ENCODE measurements around the gene IYD. TPM values are rescaled to one million over a fixed set of nuclear protein-coding genes. Genes with fewer than 3 reads are reported as not detected.

Gene IYD
- total and polyA plus RNA-seq, 9 donors = not detected

GRCh38 chr6:150352321-150353296 is 16.2 kb upstream of the IYD start:
- WGBS, 3 donors = 48 to 85% (median 62%) methylated on average over 5 of the region's 5 CpGs
- Histone ChIP-seq H3K27ac (no peak overlapping the region), H3K4me1 (ENCODE audit: insufficient read depth) (peaks cover 8% of the 10 kb centered on the region), H3K4me3 (no peak overlapping the region), H3K36me3 (no peaks in the 10 kb centered on the region), H3K9me3 (no peaks in the 10 kb centered on the region), H3K27me3 (no peaks in the 10 kb centered on the region)
- intact Hi-C loops (cut with DNase I) = no loop called here
- DNase-seq = no peak
- TF ChIP-seq CTCF (IDR thresholded peaks at IDR 0.05) = no peak

GRCh38 chr6:150353445-150353844 is 15.4 kb upstream of the IYD start:
- Histone ChIP-seq H3K4me1 (ENCODE audit: insufficient read depth) (peaks cover 8% of the 10 kb centered on the region), H3K9me3 (no peaks in the 10 kb centered on the region), H3K4me3 (no peak overlapping the region), H3K27me3 (no peaks in the 10 kb centered on the region), H3K36me3 (no peaks in the 10 kb centered on the region), H3K27ac (no peak overlapping the region)
- 76 to 86% (median 84%) methylated on average over 1 of the region's 1 CpG for WGBS, 3 donors
- intact Hi-C loops (cut with DNase I) = no loop called here
- TF ChIP-seq CTCF (IDR thresholded peaks at IDR 0.05) (no peak), POLR2A (IDR thresholded peaks at IDR 0.05) (no peak), EP300 (IDR thresholded peaks at IDR 0.05) (no peak)
- DNase-seq = no peak

- no peak for DNase-seq
- no peak overlapping the region for H3K27ac ChIP-seq
- WGBS, 3 donors = 4 to 12% (median 6%) methylated on average over 2 of the region's 2 CpGs
- H3K9me3 ChIP-seq = no peaks in the 10 kb centered on the region
- no peak overlapping the region for H3K4me3 ChIP-seq
- H3K36me3 ChIP-seq = no peaks in the 10 kb centered on the region
- no peaks in the 10 kb centered on the region for H3K27me3 ChIP-seq
- peaks cover 8% of the 10 kb centered on the region for H3K4me1 ChIP-seq (ENCODE audit: insufficient read depth)
- intact Hi-C loops (cut with DNase I) = no loop called here
- no peak for TF ChIP-seq POLR2A (IDR thresholded peaks at IDR 0.05)
- TF ChIP-seq CTCF (IDR thresholded peaks at IDR 0.05) = no peak
- TF ChIP-seq EP300 (IDR thresholded peaks at IDR 0.05) = no peak
Observed at GRCh38 chr6:150354754-150355571, 13.8 kb upstream of the IYD start.

GRCh38 chr6:150355932-150356331 is 12.9 kb upstream of the IYD start:
- no peak for TF ChIP-seq EP300 (IDR thresholded peaks at IDR 0.05)
- no peak for TF ChIP-seq POLR2A (IDR thresholded peaks at IDR 0.05)
- TF ChIP-seq CTCF (IDR thresholded peaks at IDR 0.05) = no peak
- H3K4me1 ChIP-seq (ENCODE audit: insufficient read depth) = peaks cover 8% of the 10 kb centered on the region
- 76 to 85% (median 77%) methylated on average over 4 of the region's 4 CpGs for WGBS, 3 donors
- H3K9me3 ChIP-seq = no peaks in the 10 kb centered on the region
- no peaks in the 10 kb centered on the region for H3K27me3 ChIP-seq
- intact Hi-C loops (cut with DNase I) = no loop called here
- no peak overlapping the region for H3K27ac ChIP-seq
- DNase-seq = no peak
- no peak overlapping the region for H3K4me3 ChIP-seq
- H3K36me3 ChIP-seq = no peaks in the 10 kb centered on the region

Measured in ovary (tissue), 9 donors.